HG02623 (cell line): Measurements from ENCODE around the gene MDFIC.

ENCODE experiments used
- ATAC-seq: cut with Tn5 transposase; IDR thresholded peaks from one replicate; pipeline ENCODE4 v1.9.1; 2021; ENCODE audit warnings: moderate library complexity; ENCODE audit not compliant: unreplicated experiment

The MDFIC gene

GRCh38 chr7:114925434-114925833 lies 3.5 kb downstream of the MDFIC start:
- ATAC-seq = no peak

DNA sequence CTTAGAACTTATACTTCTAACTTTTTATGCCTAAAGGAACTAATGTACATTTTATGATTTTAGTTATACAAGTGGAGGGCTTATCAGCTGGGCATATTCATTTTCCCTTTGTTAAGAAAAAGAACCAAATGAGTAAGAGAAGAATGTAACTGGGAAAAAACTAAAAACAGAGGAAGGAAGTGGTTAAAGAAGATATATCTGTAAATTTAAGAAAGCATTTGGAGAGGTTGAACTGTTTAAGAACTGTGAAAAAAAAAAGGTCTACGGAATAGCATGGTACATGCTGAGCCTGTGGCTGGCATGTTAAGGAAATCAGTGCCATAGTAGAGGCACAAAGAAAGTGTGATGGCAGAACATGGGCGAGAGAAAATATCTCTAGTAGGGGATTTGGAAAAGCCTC lies 6.2 kb downstream of the MDFIC start:
- ATAC-seq = no peak

GRCh38 chr7:114929570-114929969 lies 7.7 kb downstream of the MDFIC start:
- ATAC-seq = no peak

DNA sequence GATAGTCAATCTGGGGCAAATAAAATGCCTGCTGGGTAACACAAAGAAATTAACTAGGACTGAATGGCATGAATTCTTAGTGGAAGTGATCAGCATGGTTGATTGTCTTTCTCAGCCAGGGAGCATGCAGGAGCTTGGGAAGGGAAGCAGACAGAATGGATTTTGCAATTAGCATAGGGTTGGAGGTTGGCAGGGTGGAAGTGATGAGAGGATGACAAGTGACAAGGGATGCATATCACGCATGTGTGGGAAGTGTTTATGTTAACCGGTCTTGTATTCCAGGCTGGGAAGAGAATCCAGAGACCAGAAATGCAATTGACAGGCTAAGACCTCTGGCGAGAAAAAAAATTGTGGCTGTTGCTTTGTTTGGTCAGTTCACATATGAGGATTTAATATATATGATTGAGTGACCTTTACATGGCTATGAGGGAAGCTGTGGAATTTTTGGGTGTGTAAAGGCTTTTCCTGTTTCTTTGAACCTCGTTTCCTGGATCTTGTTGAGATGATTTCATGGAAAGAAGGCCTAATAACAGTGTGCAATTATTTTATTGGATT lies 8.3 kb downstream of the MDFIC start:
- ATAC-seq = no peak

DNA sequence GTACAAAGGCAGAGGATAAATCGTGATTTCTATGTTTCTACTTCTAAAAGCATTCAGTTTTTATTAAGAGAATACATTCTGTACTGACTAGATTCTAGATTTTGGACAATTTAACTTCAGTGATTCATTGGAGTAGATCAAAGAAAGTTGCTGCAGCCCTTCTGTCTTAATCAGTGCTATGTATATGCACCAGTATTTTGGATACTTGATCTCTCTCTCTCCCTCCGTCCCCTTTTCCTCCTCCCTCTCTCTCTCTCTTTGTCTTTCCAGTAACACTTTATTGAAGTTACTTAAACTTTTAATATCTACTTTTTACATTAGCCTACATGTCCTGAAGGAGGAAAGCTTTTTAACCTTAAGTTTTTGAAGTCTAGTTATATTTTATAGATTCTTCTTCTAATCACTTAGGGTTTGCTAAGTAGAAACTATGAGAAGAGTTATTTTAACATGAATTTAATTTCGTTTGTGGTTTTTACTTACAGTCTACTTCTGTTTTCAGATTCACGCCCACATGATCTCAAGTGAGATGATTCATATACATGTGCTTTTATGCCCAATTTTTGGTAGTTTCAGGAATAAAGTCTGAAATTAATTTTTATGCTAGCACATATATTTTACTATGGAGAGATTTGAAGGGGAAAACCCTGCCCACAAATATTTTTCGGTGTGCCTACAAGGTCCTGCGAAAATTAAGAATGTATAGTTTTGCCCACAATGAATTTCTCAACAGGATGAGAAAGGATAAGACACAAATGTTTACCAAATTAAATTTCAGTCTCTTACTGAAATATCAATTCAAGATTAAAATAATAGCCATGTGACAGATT lies 9.1 kb downstream of the MDFIC start:
- peak; percentile 36 for ATAC-seq

DNA sequence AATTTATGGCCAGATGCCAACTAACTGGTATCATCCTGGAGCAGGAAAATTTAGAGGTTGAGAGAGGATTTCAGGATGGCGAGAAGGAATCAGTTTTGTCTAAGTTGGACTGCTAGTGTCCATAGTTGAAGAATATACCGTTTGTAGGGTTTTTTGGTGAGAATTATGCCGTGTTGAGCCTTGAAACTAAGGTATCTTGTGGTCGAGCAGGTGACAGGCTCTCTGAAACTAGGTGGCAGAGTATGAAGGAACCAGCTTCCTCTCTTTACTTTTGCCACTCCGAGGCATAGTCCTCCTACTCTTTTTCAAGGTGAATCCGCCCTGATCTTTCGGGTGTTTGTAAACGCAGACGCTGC lies 9.7 kb downstream of the MDFIC start:
- peak; percentile 76 for ATAC-seq

DNA sequence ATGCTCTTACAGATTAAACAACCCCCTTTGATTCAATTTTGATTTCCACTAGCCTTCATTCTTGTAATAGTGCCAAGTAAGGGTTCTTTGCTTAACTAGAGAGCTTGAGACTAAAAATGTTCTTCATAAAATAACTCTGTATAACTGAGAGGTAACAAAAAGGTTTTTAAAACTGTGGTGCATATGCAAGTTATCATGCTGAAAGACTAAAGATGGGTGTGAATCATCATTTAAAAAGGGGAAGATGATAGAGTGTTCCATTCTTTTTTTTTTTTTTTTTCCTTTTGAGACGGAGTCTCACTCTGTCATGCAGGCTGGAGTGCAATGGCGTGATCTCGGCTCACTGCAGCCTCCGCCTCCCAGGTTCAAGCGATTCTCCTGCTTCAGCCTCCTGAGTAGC lies 11.1 kb downstream of the MDFIC start:
- ATAC-seq = no peak

- ATAC-seq = no peak
Observed at GRCh38 chr7:114933658-114934057, 11.8 kb downstream of the MDFIC start.

GRCh38 chr7:114934086-114934485 lies 12.2 kb downstream of the MDFIC start:
- no peak for ATAC-seq

GRCh38 chr7:114934713-114935112 lies 12.8 kb downstream of the MDFIC start:
- ATAC-seq = no peak

GRCh38 chr7:114936471-114936870 lies 14.6 kb downstream of the MDFIC start:
- ATAC-seq = no peak

- no peak for ATAC-seq
Observed at GRCh38 chr7:114937446-114937845, 15.6 kb downstream of the MDFIC start.

DNA sequence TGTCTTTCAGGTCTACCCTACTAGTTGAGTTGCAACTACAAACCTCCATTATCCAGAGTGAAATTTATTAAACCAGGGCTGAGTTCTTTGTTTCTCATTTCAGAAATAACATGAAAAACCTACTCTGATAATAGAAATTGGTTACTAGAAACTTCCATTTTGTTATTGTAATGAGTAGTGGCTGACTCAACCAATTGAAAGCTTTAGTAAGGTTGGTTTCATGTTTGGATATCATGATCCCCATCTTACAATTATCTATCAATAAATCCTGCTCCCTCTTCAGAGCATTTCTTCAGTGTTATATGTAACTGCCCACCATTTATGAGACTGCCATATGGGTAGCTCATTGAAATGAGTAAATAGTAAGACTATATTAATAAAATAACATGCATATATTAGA lies 16.9 kb downstream of the MDFIC start:
- no peak for ATAC-seq

DNA sequence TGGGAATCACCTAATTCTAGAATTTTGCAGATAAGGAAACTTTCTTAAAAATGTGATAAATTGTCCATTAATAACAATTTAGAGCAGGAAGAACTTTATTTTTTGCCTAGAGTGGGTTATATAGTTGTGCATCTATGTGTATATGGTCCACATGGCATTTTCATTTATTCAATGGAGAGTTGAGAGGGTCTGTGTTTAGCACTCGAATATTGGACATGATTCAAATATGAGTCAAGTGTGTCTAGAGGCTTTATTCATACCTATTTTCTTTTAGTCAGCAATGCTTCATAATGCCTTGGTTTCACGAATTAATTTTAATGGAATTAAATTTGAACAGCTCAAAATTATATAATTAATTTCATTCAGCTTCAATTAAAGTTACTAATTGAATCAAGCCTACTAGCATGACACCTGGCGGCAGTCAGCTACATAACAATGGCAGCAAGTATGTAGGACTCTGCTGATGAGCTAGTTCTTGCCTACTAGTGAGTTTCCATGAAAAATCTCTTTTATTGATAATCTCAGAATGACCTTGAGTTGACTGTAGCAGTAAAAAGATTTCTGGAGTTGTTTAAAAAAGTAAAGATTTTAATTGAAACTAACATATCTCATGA lies 17.7 kb downstream of the MDFIC start:
- ATAC-seq = no peak

DNA sequence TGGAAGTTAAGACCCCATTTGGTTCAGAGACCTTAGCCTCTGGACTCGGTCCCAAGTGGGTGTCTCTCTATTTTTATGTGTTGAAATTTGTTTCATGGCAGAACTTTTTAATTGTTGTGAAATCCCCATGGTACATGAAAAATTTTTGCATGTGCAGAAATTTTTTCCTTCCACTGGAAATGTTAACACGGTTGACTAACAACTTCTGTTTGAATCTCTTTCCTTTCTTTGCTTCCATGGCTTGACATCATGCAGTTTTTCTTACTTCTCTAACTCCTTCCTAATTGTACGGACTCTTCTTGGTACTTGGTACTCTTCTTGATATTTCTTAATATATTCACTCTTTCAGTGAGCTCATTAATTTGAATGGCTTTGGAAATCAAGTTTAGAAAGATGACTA lies 18.3 kb downstream of the MDFIC start:
- no peak for ATAC-seq

DNA sequence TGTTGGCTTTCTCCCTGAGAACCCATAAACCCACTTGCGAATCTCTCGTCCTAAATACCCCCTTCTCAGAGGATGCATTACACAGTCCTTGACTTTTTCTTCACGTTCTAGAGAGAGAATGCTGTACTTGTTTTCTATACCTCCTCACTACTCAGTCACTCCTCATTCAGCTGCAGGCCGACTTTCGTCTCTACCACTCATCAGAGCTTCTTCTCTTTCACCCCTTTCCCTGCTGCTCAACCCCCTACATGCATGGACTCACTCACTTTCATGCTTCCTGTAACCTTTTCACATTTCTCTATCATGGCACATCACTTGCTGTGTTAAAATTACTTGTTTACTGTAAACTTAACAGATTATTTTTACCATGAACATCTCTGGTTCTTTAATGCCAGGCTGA lies 19.8 kb downstream of the MDFIC start:
- peak; percentile 46 for ATAC-seq

DNA sequence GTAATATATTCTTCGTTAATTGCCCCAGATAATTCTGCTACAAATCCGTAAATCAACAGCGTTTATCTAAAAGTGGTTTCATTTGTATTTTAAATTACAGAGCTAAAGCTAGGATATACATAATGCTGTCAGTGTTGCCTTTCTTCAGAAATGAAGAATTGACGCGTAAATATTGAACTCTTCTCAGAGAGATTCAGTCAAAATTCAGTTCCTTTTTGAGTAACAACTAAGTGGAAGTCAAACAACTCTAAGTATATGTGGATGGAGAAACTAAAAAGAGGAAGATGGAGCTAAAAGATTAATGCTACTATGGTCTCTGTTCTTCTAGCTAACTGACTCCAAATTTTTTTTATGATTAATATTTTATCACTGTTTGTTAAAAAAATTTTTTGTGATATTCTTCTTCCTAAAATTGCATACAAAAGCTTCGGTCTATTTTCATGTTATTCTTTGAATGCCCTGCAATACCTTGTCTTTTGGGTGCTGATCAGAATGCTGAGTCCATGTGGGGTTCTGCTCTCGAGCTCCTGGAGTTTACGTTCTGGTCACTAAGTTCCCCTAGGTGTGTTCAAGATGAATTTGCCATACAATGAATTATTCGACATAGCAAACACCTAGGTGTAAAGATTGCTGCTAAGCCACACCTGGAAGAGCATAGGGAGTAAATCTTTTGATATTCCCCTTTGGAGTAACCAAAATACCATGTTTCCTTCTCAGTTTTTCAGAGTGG lies 20.7 kb downstream of the MDFIC start:
- peak; percentile 60 for ATAC-seq

- no peak for ATAC-seq
Observed at GRCh38 chr7:114943530-114943929, 21.6 kb downstream of the MDFIC start.

DNA sequence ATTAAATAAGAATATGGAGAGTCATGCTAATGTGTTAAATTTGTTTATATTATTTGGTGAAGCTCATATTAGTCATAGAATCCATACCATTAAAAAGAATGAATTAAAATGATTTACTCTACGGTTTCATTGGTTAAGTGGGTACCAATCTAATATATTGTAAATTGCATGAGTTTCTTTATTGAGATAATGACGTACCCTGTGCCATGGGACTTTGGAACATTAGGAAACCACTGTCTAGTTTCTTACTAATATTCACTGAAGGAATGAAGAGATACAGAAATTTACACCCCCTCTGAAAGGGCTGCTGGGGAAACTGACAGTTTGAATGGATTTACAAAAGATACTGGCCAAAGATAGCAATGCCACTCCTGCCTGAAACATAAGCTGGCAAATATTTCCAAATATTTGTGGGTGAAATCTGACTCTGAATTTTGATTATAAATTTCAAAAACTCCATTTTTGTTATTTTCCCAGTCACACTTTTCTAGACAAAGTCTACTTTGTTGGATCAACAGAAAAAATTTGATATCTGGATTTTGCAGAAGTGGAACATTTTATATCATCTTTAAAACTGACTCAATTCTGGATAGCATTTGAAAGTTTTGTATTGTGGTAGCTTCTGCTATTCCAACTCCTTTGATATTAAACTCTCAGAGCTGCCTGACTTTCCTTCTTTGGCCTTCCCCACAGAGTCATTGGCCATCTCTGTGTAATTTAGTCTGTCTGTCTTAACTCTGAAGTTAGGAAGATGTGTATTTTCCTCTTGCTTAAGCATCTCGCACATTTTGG lies 22.3 kb downstream of the MDFIC start:
- no peak for ATAC-seq

- no peak for ATAC-seq
Observed at GRCh38 chr7:114944745-114945625, 23.1 kb downstream of the MDFIC start.
